ENCODE data around the gene REXO1.

DNA sequence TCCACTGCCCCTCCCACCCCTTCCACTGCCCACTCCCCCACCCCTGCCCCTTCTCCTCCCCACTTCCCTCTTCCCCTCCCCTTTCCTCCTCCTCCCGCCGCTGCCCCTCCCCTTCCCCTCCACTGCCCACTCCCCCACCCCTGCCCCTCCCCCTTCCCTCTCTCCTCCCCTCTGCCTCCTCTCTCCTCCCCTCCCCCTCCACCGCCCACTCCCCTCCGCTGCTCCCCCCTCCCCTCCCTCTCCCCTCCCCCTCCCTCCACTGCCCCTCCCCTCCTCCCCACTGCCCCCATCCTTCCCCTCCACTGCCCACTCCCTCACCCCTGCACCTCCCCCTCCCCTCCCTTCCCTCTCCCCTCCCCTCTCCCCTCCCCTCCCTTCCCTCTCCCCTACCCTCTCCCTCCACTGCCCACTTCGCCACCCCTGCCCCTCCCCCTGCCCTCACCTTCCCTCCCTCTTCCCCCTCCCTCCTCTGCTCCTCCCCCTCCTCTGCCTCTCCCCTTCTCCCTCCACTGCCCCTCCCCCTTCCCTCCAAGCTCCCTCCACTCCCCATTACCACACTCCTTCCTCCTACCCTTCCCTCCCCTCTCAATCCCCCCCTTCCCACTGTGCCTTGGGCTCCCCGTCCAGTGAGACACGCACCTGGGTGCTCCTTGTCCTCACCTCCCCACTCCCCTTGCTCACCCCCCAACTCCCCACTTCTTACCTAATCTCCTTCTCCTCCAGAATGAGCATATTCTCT is 58.1 kb downstream of the REXO1 start:
- TF ChIP-seq, protein P1, sequence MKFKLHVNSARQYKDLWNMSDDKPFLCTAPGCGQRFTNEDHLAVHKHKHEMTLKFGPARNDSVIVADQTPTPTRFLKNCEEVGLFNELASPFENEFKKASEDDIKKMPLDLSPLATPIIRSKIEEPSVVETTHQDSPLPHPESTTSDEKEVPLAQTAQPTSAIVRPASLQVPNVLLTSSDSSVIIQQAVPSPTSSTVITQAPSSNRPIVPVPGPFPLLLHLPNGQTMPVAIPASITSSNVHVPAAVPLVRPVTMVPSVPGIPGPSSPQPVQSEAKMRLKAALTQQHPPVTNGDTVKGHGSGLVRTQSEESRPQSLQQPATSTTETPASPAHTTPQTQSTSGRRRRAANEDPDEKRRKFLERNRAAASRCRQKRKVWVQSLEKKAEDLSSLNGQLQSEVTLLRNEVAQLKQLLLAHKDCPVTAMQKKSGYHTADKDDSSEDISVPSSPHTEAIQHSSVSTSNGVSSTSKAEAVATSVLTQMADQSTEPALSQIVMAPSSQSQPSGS (CRISPR knock-in tag; IDR thresholded peaks at IDR 0.05; ENCODE audit: borderline replicate concordance, low read depth), result no peak
- TF ChIP-seq, protein P2, sequence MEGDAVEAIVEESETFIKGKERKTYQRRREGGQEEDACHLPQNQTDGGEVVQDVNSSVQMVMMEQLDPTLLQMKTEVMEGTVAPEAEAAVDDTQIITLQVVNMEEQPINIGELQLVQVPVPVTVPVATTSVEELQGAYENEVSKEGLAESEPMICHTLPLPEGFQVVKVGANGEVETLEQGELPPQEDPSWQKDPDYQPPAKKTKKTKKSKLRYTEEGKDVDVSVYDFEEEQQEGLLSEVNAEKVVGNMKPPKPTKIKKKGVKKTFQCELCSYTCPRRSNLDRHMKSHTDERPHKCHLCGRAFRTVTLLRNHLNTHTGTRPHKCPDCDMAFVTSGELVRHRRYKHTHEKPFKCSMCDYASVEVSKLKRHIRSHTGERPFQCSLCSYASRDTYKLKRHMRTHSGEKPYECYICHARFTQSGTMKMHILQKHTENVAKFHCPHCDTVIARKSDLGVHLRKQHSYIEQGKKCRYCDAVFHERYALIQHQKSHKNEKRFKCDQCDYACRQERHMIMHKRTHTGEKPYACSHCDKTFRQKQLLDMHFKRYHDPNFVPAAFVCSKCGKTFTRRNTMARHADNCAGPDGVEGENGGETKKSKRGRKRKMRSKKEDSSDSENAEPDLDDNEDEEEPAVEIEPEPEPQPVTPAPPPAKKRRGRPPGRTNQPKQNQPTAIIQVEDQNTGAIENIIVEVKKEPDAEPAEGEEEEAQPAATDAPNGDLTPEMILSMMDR (IDR thresholded peaks at IDR 0.05), result no peak
- TF ChIP-seq, protein P3, sequence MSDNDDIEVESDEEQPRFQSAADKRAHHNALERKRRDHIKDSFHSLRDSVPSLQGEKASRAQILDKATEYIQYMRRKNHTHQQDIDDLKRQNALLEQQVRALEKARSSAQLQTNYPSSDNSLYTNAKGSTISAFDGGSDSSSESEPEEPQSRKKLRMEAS (CRISPR knock-in tag; IDR thresholded peaks at IDR 0.05), result no peak
- TF ChIP-seq FOXJ3 (CRISPR knock-in tag; IDR thresholded peaks at IDR 0.05; ENCODE audit: borderline replicate concordance) (no peak), HMGA2 (CRISPR knock-in tag; IDR thresholded peaks at IDR 0.05) (no peak), CBFB (CRISPR knock-in tag; IDR thresholded peaks at IDR 0.05; ENCODE audit: low read depth) (no peak), ELF4 (CRISPR knock-in tag; IDR thresholded peaks at IDR 0.05; ENCODE audit: low read depth) (no peak)
- TF ChIP-seq, protein P4, sequence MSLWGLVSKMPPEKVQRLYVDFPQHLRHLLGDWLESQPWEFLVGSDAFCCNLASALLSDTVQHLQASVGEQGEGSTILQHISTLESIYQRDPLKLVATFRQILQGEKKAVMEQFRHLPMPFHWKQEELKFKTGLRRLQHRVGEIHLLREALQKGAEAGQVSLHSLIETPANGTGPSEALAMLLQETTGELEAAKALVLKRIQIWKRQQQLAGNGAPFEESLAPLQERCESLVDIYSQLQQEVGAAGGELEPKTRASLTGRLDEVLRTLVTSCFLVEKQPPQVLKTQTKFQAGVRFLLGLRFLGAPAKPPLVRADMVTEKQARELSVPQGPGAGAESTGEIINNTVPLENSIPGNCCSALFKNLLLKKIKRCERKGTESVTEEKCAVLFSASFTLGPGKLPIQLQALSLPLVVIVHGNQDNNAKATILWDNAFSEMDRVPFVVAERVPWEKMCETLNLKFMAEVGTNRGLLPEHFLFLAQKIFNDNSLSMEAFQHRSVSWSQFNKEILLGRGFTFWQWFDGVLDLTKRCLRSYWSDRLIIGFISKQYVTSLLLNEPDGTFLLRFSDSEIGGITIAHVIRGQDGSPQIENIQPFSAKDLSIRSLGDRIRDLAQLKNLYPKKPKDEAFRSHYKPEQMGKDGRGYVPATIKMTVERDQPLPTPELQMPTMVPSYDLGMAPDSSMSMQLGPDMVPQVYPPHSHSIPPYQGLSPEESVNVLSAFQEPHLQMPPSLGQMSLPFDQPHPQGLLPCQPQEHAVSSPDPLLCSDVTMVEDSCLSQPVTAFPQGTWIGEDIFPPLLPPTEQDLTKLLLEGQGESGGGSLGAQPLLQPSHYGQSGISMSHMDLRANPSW (CRISPR knock-in tag; conservative IDR thresholded peaks at IDR 0.05; ENCODE audit: low read depth), result no peak

All from WTC11 (cell line).